Measurements from ENCODE around the gene SLX9.
"Not testable (repeated sequence)": the region's sequence is repeated elsewhere in the genome, so short reads cannot be mapped to it uniquely, and the experiment has no call there.

The SLX9 gene

GRCh38 chr21:44927587-44928461 lies 12.0 kb upstream of the SLX9 start:
- Histone ChIP-seq H4K20me1 (ENCODE audit: insufficient read depth, low read length) (no peaks in the 10 kb centered on the region), H3F3A (ENCODE audit: insufficient read depth, low read length) (no peaks in the 10 kb centered on the region), H3K4me2 (ENCODE audit: low read length) (no peak overlapping the region), H3K4me3 (ENCODE audit: low read depth, low read length, poor library complexity, severe bottlenecking) (no peak overlapping the region), H3K9me2 (ENCODE audit: low read depth, low read length) (no peaks in the 10 kb centered on the region), H2AFZ (ENCODE audit: low read length) (no peak overlapping the region), H3K9ac (ENCODE audit: low read length) (no peak overlapping the region), H3K27me3 (ENCODE audit: insufficient read depth, low read length) (peaks cover 4% of the 10 kb centered on the region; the same call in 1 of the 2 replicates), H3K4me1 (ENCODE audit: insufficient read depth, low read length, severe bottlenecking) (peaks cover 7% of the 10 kb centered on the region), H3K9me3 (ENCODE audit: low read length) (no peaks in the 10 kb centered on the region), H3K79me2 (ENCODE audit: insufficient read depth, low read length) (no peaks in the 10 kb centered on the region), H3K27ac (ENCODE audit: low read depth, low read length, poor library complexity, severe bottlenecking) (no peak overlapping the region), H3K36me3 (ENCODE audit: insufficient read depth, low read length) (no peaks in the 10 kb centered on the region)
- TF ChIP-seq EZH2 (IDR thresholded peaks at IDR 0.05; ENCODE audit: borderline replicate concordance, low read length) (no peak), CTCF (IDR thresholded peaks at IDR 0.05; ENCODE audit: low read length) (no peak)

GRCh38 chr21:44928500-44929241 lies 11.2 kb upstream of the SLX9 start:
- not testable (repeated sequence) for H3K9me3 ChIP-seq (ENCODE audit: low read length); H3K36me3 ChIP-seq (ENCODE audit: insufficient read depth, low read length); H3K4me1 ChIP-seq (ENCODE audit: insufficient read depth, low read length, severe bottlenecking); H3K4me3 ChIP-seq (ENCODE audit: low read depth, low read length, poor library complexity, severe bottlenecking); H2AFZ ChIP-seq (ENCODE audit: low read length); H3K9me2 ChIP-seq (ENCODE audit: low read depth, low read length); H3K27me3 ChIP-seq (ENCODE audit: insufficient read depth, low read length); H4K20me1 ChIP-seq (ENCODE audit: insufficient read depth, low read length); H3F3A ChIP-seq (ENCODE audit: insufficient read depth, low read length); H3K79me2 ChIP-seq (ENCODE audit: insufficient read depth, low read length); H3K27ac ChIP-seq (ENCODE audit: low read depth, low read length, poor library complexity, severe bottlenecking); H3K4me2 ChIP-seq (ENCODE audit: low read length); H3K9ac ChIP-seq (ENCODE audit: low read length)

GRCh38 chr21:44929242-44929798 lies 10.5 kb upstream of the SLX9 start:
- Histone ChIP-seq H4K20me1 (ENCODE audit: insufficient read depth, low read length) (no peaks in the 10 kb centered on the region), H2AFZ (ENCODE audit: low read length) (no peak overlapping the region), H3K4me3 (ENCODE audit: low read depth, low read length, poor library complexity, severe bottlenecking) (no peak overlapping the region), H3K4me1 (ENCODE audit: insufficient read depth, low read length, severe bottlenecking) (peaks cover 7% of the 10 kb centered on the region), H3K9ac (ENCODE audit: low read length) (no peak overlapping the region), H3K27ac (ENCODE audit: low read depth, low read length, poor library complexity, severe bottlenecking) (no peak overlapping the region), H3K4me2 (ENCODE audit: low read length) (no peak overlapping the region), H3K27me3 (ENCODE audit: insufficient read depth, low read length) (peaks cover 4% of the 10 kb centered on the region; the same call in 1 of the 2 replicates), H3K9me2 (ENCODE audit: low read depth, low read length) (no peaks in the 10 kb centered on the region), H3F3A (ENCODE audit: insufficient read depth, low read length) (no peaks in the 10 kb centered on the region), H3K36me3 (ENCODE audit: insufficient read depth, low read length) (no peaks in the 10 kb centered on the region), H3K79me2 (ENCODE audit: insufficient read depth, low read length) (no peaks in the 10 kb centered on the region), H3K9me3 (ENCODE audit: low read length) (no peaks in the 10 kb centered on the region)
- TF ChIP-seq CTCF (IDR thresholded peaks at IDR 0.05; ENCODE audit: low read length) (no peak), EZH2 (IDR thresholded peaks at IDR 0.05; ENCODE audit: borderline replicate concordance, low read length) (no peak)
